Tibial nerve (tissue), 4 donors: ENCODE data around the gene TBRG4. TPM values are rescaled to one million over a fixed set of nuclear protein-coding genes. Genes with fewer than 3 reads are reported as not detected.
"Not testable (repeated sequence)": the region's sequence is repeated elsewhere in the genome, so short reads cannot be mapped to it uniquely, and the experiment has no call there.

Experiments
- DNase-seq, 2 donors: peaks; one replicate each; pipeline ENCODE4 v3.0.0-alpha.2; 2019; ENCODE audit warnings: low spot score in 2 of 2
- H3K27ac ChIP-seq, 4 donors: fragments of 200-600 bp; sonication (generic) in 3 of 4; one replicate each; pipeline ENCODE4 v1.5.1; 2017 to 2019; ENCODE audit warnings: mild to moderate bottlenecking in 1 of 4
- H3K27me3 ChIP-seq, 2 donors: fragments of 200-600 bp; sonication (generic) in 1 of 2; one replicate each; pipeline versions ENCODE4 v1.5.1 to v1.6.0; 2017 to 2019
- H3K36me3 ChIP-seq, 3 donors: fragments of 200-600 bp; sonication (generic); one replicate each; pipeline ENCODE4 v1.5.1; 2018 to 2019
- H3K4me1 ChIP-seq, 4 donors: fragments of 200-600 bp; sonication (generic) in 3 of 4; one replicate each; pipeline ENCODE4 v1.5.1; 2017 to 2019
- H3K4me3 ChIP-seq, 4 donors: fragments of 200-600 bp; sonication (generic) in 3 of 4; one replicate each; pipeline ENCODE4 v1.5.1; 2017 to 2019; ENCODE audit warnings: mild to moderate bottlenecking in 1 of 4, moderate library complexity in 1 of 4
- H3K9me3 ChIP-seq, 4 donors: fragments of 200-600 bp; sonication (generic) in 3 of 4; one replicate each; pipeline ENCODE4 v1.5.1; 2017 to 2019
- EP300 ChIP-seq, 2 donors: sonication (generic); formaldehyde crosslinking; IDR thresholded peaks; one replicate each; pipeline ENCODE4 v1.6.1; 2017; ENCODE audit warnings: antibody characterized with exemption in 2 of 2, mild to moderate bottlenecking in 1 of 2
- POLR2A ChIP-seq, 2 donors: fragments of 450-650 bp; IDR thresholded peaks; one replicate each; pipeline ENCODE4 v1.6.1; 2017; ENCODE audit warnings: antibody characterized with exemption in 2 of 2, mild to moderate bottlenecking in 2 of 2, moderate library complexity in 2 of 2
- WGBS, 2 donors: methylation state at CpG; one replicate each; pipeline ENCODE4 v1.1.5; 2018; 5-methylcytosine and 5-hydroxymethylcytosine counted together
- total RNA-seq, 4 donors: library from RNA; depleted of rRNA; stranded (reverse); fragments of >200 nt; gene quantifications; one replicate each; pipeline ENCODE4 v1.1.0, GENCODE V29; 2016
- TF ChIP-seq, protein P1 (sequence below), 5 experiments: fragments of 200-600 bp in 3 of 5; fragments of 450-650 bp in 2 of 5; sonication (generic) in 3 of 5; IDR thresholded peaks; one replicate each; pipeline ENCODE4 v1.5.1; 2016 to 2019; ENCODE audit warnings: antibody characterized with exemption in 5 of 5, mild to moderate bottlenecking in 3 of 5, moderate library complexity in 2 of 5

TBRG4 gene
- total RNA-seq, 4 donors from 2014 or later: 32.3 to 81.3 (median 54.0) TPM

DNA sequence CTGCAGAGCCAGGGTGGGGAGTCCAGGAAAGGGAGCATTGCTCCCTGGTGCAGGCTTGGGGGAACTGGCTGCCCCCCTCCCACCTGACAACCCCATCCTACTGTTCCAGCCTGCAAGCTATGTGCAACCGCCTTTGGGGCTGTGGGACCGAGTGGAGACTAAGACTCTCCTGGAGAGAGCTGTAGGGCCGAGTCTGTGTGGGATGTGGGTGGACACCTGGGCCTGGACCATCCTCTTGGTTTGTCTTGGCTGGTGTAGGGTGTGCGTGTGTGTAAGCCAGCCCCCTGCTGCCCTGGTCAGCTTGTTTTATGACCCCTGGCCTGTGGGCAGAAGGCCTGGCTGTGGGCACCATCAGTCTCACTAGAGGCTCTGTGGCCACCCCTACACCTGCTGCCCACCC, 44.4 kb upstream of the TBRG4 start:
- Histone ChIP-seq H3K27me3 (peaks cover 0 to 25% of the 10 kb centered on the region in 2 donors), H3K9me3 (no peaks in the 10 kb centered on the region), H3K36me3 (no peaks in the 10 kb centered on the region), H3K4me3 (no peak overlapping the region), H3K4me1 (peaks cover 0 to 16% (median 2%) of the 10 kb centered on the region in 4 donors), H3K27ac (no peak overlapping the region)
- 82 to 86% methylated on average over 4 of the region's 4 CpGs for WGBS, 2 donors
- TF ChIP-seq POLR2A (IDR thresholded peaks at IDR 0.05) (no peak), EP300 (IDR thresholded peaks at IDR 0.05) (no peak)
- TF ChIP-seq, protein P1, sequence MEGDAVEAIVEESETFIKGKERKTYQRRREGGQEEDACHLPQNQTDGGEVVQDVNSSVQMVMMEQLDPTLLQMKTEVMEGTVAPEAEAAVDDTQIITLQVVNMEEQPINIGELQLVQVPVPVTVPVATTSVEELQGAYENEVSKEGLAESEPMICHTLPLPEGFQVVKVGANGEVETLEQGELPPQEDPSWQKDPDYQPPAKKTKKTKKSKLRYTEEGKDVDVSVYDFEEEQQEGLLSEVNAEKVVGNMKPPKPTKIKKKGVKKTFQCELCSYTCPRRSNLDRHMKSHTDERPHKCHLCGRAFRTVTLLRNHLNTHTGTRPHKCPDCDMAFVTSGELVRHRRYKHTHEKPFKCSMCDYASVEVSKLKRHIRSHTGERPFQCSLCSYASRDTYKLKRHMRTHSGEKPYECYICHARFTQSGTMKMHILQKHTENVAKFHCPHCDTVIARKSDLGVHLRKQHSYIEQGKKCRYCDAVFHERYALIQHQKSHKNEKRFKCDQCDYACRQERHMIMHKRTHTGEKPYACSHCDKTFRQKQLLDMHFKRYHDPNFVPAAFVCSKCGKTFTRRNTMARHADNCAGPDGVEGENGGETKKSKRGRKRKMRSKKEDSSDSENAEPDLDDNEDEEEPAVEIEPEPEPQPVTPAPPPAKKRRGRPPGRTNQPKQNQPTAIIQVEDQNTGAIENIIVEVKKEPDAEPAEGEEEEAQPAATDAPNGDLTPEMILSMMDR (IDR thresholded peaks at IDR 0.05): no peak
- DNase-seq: no peak

DNA sequence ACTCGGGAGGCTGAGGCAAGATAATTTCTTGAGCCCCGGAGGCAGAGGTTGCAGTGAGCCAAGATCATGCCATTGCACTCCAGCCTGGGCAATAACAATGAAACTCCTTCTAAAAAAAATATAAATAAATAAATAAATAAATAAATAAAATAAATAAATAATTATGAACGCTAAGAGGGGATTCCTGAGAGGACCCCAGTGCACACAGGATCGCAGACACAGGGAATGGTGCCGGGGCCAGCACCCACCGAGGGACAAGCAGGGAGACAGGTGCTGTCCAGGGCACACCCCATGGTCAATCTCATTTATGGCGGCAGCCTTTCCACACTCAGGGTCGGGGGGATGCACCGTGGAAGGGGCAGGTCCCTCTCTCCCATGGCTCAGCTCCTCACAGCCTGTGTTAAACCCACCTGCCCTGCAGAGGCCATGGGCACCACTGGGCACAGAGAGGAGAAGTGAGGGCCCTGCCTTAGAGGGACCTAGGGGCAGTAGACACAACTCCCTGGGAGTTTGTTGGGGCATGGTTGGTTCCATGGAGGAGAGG, 43.9 kb upstream of the TBRG4 start:
- Histone ChIP-seq H3K27me3 (peaks cover 0 to 25% of the 10 kb centered on the region in 2 donors), H3K4me3 (no peak overlapping the region), H3K9me3 (no peaks in the 10 kb centered on the region), H3K27ac (no peak overlapping the region), H3K4me1 (peaks cover 0 to 16% (median 2%) of the 10 kb centered on the region in 4 donors), H3K36me3 (no peaks in the 10 kb centered on the region)
- 95 to 97% methylated on average over 9 of the region's 9 CpGs for WGBS, 2 donors
- no peak for DNase-seq
- no peak for TF ChIP-seq EP300 (IDR thresholded peaks at IDR 0.05)
- no peak for TF ChIP-seq POLR2A (IDR thresholded peaks at IDR 0.05)

DNA sequence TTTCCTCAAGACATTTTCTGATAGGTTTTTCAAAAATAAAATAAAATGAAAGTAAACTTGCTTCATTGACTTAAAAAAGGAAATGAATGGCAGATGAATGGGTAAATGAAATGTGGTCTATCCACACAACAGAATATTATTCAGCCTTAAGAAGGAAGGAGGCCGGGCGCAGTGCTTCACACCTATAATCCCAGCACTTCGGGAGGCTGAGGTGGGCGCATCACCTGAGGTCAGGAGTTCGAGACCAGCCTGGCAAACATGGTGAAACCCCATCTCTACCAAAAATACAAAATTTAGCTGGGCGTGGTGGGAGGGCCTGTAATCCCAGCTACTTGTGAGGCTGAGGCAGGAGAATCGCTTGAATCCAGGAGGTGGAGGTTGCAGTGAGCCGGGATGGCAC, 42.4 kb upstream of the TBRG4 start:
- Histone ChIP-seq H3K27me3 (peaks cover 0 to 25% of the 10 kb centered on the region in 2 donors), H3K4me1 (peaks cover 0 to 16% (median 2%) of the 10 kb centered on the region in 4 donors)
- H3K9me3 ChIP-seq, DNase-seq, H3K4me3 ChIP-seq, H3K27ac ChIP-seq, H3K36me3 ChIP-seq: not testable (repeated sequence)
- 87 to 88% methylated on average over 8 of the region's 8 CpGs for WGBS, 2 donors

DNA sequence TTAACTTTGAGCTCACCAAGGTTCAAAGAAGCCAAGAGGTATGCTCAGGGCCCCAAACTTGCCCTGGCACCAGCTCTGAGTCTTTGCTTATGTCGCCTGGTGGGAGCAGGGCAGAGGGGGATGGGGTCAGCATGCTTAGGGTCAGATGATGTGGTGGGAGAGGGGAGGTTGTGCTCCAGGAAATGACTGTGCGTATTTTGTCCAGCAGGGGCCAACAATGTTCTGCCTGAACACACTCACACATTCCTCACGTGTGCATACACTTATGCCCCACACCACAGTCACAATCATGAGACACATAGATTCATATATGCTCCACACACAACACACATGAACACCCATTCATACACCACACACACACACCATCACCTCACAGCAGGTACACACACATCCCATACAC, 41.7 kb upstream of the TBRG4 start:
- TF ChIP-seq, protein P1 (IDR thresholded peaks at IDR 0.05): no peak
- TF ChIP-seq EP300 (IDR thresholded peaks at IDR 0.05) (no peak), POLR2A (IDR thresholded peaks at IDR 0.05) (no peak)
- DNase-seq: no peak
- 24 to 67% methylated on average over 1 to 3 of the region's 3 CpGs for WGBS, 2 donors

DNA sequence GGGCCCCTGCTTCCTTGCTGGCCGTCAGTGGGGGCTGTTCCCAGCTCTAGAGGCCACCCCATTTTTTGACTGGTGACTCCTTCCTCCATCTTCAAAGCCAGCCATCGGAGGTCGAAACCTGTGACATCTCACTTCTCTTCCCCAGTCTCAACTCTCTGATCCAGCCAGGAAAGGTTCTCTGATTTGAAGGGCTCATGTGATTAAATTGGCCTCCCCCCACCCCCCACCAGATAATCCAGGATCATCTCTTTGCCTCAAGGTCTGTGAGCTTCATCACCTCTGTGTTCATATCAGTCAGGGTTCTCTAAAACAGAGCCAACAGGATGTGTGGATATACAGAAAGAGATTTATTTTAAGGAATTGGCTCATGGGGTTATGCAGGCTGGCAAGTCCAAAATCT, 40.5 kb upstream of the TBRG4 start:
- no peak overlapping the region for H3K27ac ChIP-seq
- no peaks in the 10 kb centered on the region for H3K36me3 ChIP-seq
- TF ChIP-seq, protein P1 (IDR thresholded peaks at IDR 0.05): no peak
- TF ChIP-seq POLR2A (IDR thresholded peaks at IDR 0.05): no peak
- no peak for TF ChIP-seq EP300 (IDR thresholded peaks at IDR 0.05)
- H3K9me3 ChIP-seq: no peaks in the 10 kb centered on the region
- 49 to 60% methylated on average over 3 of the region's 3 CpGs for WGBS, 2 donors
- no peak for DNase-seq
- peaks cover 0 to 6% (median 0%) of the 10 kb centered on the region in 4 donors for H3K4me1 ChIP-seq
- peaks cover 0 to 19% of the 10 kb centered on the region in 2 donors for H3K27me3 ChIP-seq
- H3K4me3 ChIP-seq: no peak overlapping the region

More for the DNA sequence above, 41.7 kb upstream of the TBRG4 start:
- H3K4me3 ChIP-seq: no peak overlapping the region
- H3K9me3 ChIP-seq: no peaks in the 10 kb centered on the region
- peaks cover 0 to 26% of the 10 kb centered on the region in 2 donors for H3K27me3 ChIP-seq
- H3K27ac ChIP-seq: no peak overlapping the region
- H3K4me1 ChIP-seq: peaks cover 0 to 16% (median 2%) of the 10 kb centered on the region in 4 donors
- no peaks in the 10 kb centered on the region for H3K36me3 ChIP-seq

DNA sequence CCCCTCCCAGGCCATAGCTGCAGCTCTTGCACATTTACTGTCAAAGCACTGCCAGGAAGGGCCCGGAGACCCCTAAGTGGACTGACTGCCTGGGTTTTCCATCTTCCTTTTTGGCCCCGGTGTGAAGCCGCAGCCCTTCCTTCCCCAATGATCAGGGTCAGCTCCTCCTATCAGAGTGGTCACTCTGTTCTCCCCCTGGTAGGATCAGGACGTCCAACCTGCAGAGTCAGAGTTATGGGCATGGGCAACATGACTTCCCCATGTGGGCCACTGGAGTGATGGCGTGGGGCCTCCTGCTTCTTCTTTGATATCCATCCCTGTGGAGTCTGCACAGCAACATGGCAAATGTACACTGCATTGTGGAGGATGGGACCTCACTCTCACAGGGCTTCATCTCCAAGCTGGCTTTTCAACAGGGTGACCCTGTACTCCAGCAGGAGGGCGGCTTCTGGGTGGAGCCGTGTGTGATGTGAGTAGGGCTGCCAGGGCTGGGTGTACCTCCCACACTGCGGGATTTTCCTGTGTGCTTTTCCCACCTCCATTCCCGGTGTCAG, 39.7 kb upstream of the TBRG4 start:
- no peak overlapping the region for H3K4me3 ChIP-seq
- no peak overlapping the region for H3K27ac ChIP-seq
- WGBS, 2 donors: 72 to 76% methylated on average over 8 to 9 of the region's 9 CpGs
- DNase-seq: no peak
- no peaks in the 10 kb centered on the region for H3K9me3 ChIP-seq
- H3K36me3 ChIP-seq: no peaks in the 10 kb centered on the region
- H3K4me1 ChIP-seq: peaks cover 0 to 6% (median 0%) of the 10 kb centered on the region in 4 donors
- peaks cover 0 to 15% of the 10 kb centered on the region in 2 donors for H3K27me3 ChIP-seq
- TF ChIP-seq, protein P1 (IDR thresholded peaks at IDR 0.05): no peak
- TF ChIP-seq POLR2A (IDR thresholded peaks at IDR 0.05) (no peak), EP300 (IDR thresholded peaks at IDR 0.05) (no peak)
